SKM-1 treated with dmso at 0.1 percent for 144 hours (cell line): Measurements from ENCODE around the gene MSL1.

ENCODE experiments used
- DNase-seq: peaks from one replicate; lab custom pipeline; 2025; ENCODE audit not compliant: unreplicated experiment; lab: John Stamatoyannopoulos, UW

MSL1 gene

DNA sequence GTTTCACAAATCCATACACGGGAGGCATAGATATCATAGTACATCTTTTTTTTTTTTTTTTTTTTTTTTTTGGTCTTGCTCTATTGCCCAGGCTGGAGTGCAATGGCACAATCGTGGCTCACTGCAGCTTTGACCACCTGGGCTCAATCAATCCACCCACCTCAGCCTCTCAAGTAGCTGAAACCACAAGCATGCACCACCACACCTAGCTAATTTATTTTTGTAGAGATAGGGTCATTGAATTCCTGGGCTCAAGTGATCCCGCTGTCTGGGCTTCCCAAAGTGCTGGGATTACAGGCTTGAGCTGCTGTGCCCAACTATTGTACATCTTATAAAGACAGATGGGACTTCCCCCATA lies 52.0 kb downstream of the MSL1 start:
- no peak for DNase-seq

- no peak for DNase-seq
These were observed 52.7 kb downstream of the MSL1 start for GRCh38 chr17:40174514-40174913.

DNA sequence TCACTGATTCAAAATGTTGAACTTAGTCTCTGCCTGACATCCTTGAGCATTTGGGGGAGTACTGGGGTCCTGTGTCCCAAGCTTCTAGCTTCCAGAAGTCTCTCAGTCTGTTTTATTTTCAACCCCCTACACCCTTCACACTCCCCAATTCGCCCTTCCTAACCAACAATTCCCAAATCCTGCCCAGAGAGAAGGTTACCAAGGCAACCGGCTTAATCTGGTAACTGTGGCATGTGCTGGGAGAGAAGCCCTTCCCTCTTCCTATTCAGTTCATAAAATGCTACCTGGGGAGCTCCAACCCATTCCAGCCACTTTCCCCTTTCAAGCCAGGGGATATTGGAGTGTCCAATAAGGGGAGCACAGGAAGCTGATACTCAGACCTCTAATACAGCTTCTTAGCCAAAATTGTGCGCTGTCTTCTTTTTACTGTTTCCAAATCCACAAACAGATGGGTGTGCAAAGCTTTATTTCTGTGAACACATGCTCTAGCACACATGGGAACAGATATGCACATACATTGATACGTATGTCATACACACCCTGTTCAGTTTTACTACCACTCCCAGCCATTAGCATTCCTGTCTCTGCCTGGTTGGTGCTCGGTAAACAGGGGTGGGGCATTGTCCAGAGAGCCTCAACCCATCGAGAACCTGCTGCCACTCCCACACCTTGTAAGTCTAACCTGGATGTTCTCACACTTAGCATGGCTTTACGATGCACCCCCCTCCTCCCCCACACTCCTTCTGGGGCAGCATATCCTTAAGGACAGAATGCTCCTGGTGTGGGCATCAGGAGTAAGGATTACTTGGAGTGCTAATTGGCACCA lies 54.4 kb downstream of the MSL1 start:
- no peak for DNase-seq

GRCh38 chr17:40176754-40177110 lies 55.0 kb downstream of the MSL1 start:
- DNase-seq: no peak

- DNase-seq: no peak
These were observed 55.6 kb downstream of the MSL1 start, which contains the start of gene RAPGEFL1 for GRCh38 chr17:40177275-40177874. Gene RAPGEFL1, plus strand, starts transcription at chr17:40177470. Its CDS starts 392 bp downstream, at chr17:40177862.

- DNase-seq: no peak
These were observed 56.3 kb downstream of the MSL1 start for GRCh38 chr17:40178021-40178601.

DNA sequence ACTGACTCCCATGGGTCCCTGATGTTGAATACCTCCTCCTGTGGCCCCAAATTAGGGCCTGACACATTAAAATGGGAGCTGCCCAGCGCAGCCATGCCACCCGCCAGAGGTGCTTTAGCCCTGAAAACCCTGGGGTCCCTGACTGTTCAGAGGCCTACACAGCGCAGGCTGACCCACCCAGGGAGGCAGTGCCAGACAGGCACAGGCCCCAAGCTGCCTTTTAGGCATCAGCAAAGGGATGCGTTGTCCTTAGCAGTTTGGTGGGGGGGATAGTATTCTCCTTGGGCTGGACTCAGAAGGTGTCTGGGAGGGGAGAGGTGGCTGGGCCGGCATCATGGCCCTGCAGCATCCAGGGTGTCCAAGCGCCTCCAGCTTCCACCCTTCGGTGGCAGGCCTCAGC lies 56.9 kb downstream of the MSL1 start:
- DNase-seq: no peak

- DNase-seq: no peak
These were observed 58.3 kb downstream of the MSL1 start for GRCh38 chr17:40179923-40180659.

- DNase-seq: no peak
These were observed 58.9 kb downstream of the MSL1 start for GRCh38 chr17:40180694-40181093.

DNA sequence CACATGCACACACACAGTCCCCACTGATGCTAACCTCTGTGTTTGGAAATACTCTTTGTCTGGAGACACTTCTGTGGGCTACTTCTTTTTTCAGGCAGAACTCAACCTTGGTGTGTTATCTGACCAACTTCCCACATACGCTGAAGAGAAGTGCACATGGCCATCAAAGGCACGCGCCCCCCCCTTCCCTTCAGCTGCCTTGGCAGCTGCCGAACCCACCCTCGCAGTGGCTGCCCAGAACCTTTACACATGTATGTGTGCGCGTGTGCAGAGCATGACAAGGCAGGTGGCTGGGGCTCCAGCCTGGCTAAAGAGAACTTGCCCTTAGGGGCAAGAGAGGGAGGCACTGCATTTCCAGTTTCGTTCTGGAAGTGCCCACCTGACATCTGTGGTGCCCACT lies 59.4 kb downstream of the MSL1 start:
- no peak for DNase-seq

GRCh38 chr17:40182606-40183005 lies 60.8 kb downstream of the MSL1 start:
- no peak for DNase-seq
